ENCODE measurements around the gene COL15A1.

- TF ChIP-seq SIN3A (IDR thresholded peaks at IDR 0.05; ENCODE audit: borderline replicate concordance, insufficient read depth, low read length), result no peak
- no peak for TF ChIP-seq TAF1 (IDR thresholded peaks at IDR 0.05; ENCODE audit: borderline replicate concordance, insufficient read depth, low read length)
- TF ChIP-seq POLR2AphosphoS5 (IDR thresholded peaks at IDR 0.05; ENCODE audit: low read depth, low read length), result no peak
- no peak for TF ChIP-seq REST (IDR thresholded peaks at IDR 0.05; ENCODE audit: insufficient read depth in 1 of 2, low read depth in 2 of 2, low read length in 2 of 2)
Measured at GRCh38 chr9:99004115-99004514, 60.4 kb downstream of the COL15A1 start.
